Measurements from ENCODE around the gene BTBD1.

Gene BTBD1

DNA sequence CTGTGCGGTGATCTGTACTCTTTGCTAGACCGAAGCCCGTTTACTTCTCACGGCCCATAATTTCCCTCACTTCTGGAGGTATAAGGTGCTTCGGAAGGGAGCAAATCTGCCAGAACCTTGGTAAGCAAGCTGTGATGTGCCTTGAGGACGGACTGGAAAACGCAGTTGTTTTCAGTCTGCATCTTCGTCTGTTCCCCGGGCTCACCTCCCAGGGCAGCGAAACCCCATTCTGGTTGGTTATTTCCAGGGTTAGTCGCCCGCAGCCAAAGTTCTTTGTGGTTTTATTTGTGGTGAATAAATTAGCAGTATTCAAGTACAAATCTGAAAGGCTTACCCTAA is 80.6 kb downstream of the BTBD1 start:
- ChIA-PET CTCF (interaction anchor here (1.0 to 2.5 kb wide), 2 partner anchors 43 to 137 kb away, joined by 3 to 9 read pairs; no protein-coding TSS in a partner anchor), POLR2A (ENCODE audit: low non-redundant PET) (interaction anchor here (0.9 to 1.0 kb wide), 2 partner anchors 28 to 141 kb away, joined by 3 read pairs; no protein-coding TSS in a partner anchor)
- TF ChIP-seq, protein P1, sequence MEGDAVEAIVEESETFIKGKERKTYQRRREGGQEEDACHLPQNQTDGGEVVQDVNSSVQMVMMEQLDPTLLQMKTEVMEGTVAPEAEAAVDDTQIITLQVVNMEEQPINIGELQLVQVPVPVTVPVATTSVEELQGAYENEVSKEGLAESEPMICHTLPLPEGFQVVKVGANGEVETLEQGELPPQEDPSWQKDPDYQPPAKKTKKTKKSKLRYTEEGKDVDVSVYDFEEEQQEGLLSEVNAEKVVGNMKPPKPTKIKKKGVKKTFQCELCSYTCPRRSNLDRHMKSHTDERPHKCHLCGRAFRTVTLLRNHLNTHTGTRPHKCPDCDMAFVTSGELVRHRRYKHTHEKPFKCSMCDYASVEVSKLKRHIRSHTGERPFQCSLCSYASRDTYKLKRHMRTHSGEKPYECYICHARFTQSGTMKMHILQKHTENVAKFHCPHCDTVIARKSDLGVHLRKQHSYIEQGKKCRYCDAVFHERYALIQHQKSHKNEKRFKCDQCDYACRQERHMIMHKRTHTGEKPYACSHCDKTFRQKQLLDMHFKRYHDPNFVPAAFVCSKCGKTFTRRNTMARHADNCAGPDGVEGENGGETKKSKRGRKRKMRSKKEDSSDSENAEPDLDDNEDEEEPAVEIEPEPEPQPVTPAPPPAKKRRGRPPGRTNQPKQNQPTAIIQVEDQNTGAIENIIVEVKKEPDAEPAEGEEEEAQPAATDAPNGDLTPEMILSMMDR (conservative IDR thresholded peaks at IDR 0.05; ENCODE audit: low read depth), result no peak
- peak overlapping the region; percentile 79 for H3K27ac ChIP-seq
- no peak for DNase-seq (ENCODE audit: low spot score)

- peak within 1 kb of the TSS; percentile 79 for H3K27ac ChIP-seq
- ChIA-PET CTCF (interaction anchor here (1.0 to 2.5 kb wide), 2 partner anchors 43 to 136 kb away, joined by 3 to 9 read pairs; no protein-coding TSS in a partner anchor), POLR2A (ENCODE audit: low non-redundant PET) (interaction anchor here (0.9 to 1.0 kb wide), 2 partner anchors 28 to 141 kb away, joined by 3 read pairs; no protein-coding TSS in a partner anchor)
- peak; percentile 91 for DNase-seq (ENCODE audit: low spot score)
- TF ChIP-seq, protein P1 (conservative IDR thresholded peaks at IDR 0.05; ENCODE audit: low read depth), result no peak
These were observed 81.2 kb downstream of the BTBD1 start, which contains the start of gene RAMAC for GRCh38 chr15:82985688-82986441. RAMAC (plus strand) TSS chr15:82986210; CDS start chr15:82989019, 2,809 bp downstream.

- TF ChIP-seq, protein P1 (conservative IDR thresholded peaks at IDR 0.05; ENCODE audit: low read depth), result no peak
- DNase-seq (ENCODE audit: low spot score), result no peak
- no peak overlapping the region for H3K27ac ChIP-seq
- CTCF ChIA-PET, result no interaction called here
- POLR2A ChIA-PET (ENCODE audit: low non-redundant PET), result no interaction called here
These were observed 86.1 kb downstream of the BTBD1 start for GRCh38 chr15:82980981-82981380.

- H3K27ac ChIP-seq, result no peak overlapping the region
- DNase-seq (ENCODE audit: low spot score), result no peak
- CTCF ChIA-PET, result interaction anchor here (0.6 to 0.7 kb wide), 2 partner anchors 423 to 1130 kb away, joined by 3 to 4 read pairs; no protein-coding TSS in a partner anchor
- TF ChIP-seq, protein P1 (conservative IDR thresholded peaks at IDR 0.05; ENCODE audit: low read depth), result no peak
- POLR2A ChIA-PET (ENCODE audit: low non-redundant PET), result no interaction called here
These were observed 87.3 kb downstream of the BTBD1 start for GRCh38 chr15:82979726-82980125.

- CTCF ChIA-PET, result no interaction called here
- no peak overlapping the region for H3K27ac ChIP-seq
- TF ChIP-seq, protein P1 (conservative IDR thresholded peaks at IDR 0.05; ENCODE audit: low read depth), result no peak
- POLR2A ChIA-PET (ENCODE audit: low non-redundant PET), result no interaction called here
- no peak for DNase-seq (ENCODE audit: low spot score)
These were observed 88.6 kb downstream of the BTBD1 start for GRCh38 chr15:82978438-82978837.

DNA sequence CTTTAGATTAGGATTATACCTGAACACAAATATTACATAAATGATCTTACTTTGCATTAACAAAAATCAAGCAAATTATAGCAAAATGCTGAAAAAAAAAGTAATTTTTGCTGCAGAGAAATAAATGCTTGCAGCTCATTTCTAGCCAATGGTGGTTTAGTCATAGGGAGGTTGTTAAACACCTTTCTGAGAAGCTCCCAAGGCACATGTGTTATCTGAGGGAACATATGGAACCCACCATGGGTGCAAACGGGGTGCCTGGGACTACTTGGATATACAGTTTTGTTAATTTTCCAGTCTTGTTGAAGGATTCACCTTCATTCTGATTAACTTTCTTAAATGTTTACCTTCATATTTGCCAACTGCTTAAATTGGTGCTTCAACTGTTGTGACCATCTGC is 90.0 kb downstream of the BTBD1 start:
- DNase-seq (ENCODE audit: low spot score), result no peak
- H3K27ac ChIP-seq, result no peak overlapping the region
- TF ChIP-seq, protein P1 (conservative IDR thresholded peaks at IDR 0.05; ENCODE audit: low read depth), result no peak
- CTCF ChIA-PET, result interaction anchor here (0.7 kb wide), 2 partner anchors 34 to 1709 kb away, joined by 3 read pairs; no protein-coding TSS in a partner anchor
- POLR2A ChIA-PET (ENCODE audit: low non-redundant PET), result no interaction called here
